Keratinocyte (primary cell): ENCODE measurements around the gene SHLD2. TPM values are rescaled to one million over a fixed set of nuclear protein-coding genes. Genes with fewer than 3 reads are reported as not detected.

ENCODE experiments used
- DNase-seq: peaks from one replicate; pipeline ENCODE4 v3.0.0-alpha.2; 2011; ENCODE audit warnings: low read depth, missing footprints, low spot score
- FAIRE-seq: peaks from 2 replicates; lab custom pipeline; 2011; peaks lifted over from hg19 to GRCh38; lab: Jason Lieb, UNC
- H2AFZ ChIP-seq: 2 replicates; pipeline ENCODE4 v1.6.0; 2012; ENCODE audit warnings: low read length, control low read depth, inconsistent platforms; ENCODE audit not compliant: control insufficient read depth
- H3K27ac ChIP-seq: 2 replicates; pipeline ENCODE4 v1.5.1; 2011; ENCODE audit warnings: low read length; ENCODE audit not compliant: control insufficient read depth, insufficient read depth
- H3K27me3 ChIP-seq: 3 replicates; pipeline ENCODE4 v1.6.0; 2011; ENCODE audit warnings: low read length; ENCODE audit not compliant: control insufficient read depth, insufficient read depth; ENCODE audit errors: extremely low read depth
- H3K36me3 ChIP-seq, 2 experiments: 2 replicates in 1 of 2; 3 replicates in 1 of 2; pipeline ENCODE4 v1.5.1; 2011; ENCODE audit warnings: low read length in 2 of 2, mild to moderate bottlenecking in 1 of 2; ENCODE audit not compliant: control insufficient read depth in 2 of 2, insufficient read depth in 2 of 2; ENCODE audit errors: extremely low read depth in 1 of 2
- H3K4me1 ChIP-seq: 3 replicates; pipeline ENCODE4 v1.5.1; 2011; ENCODE audit warnings: low read length; ENCODE audit not compliant: control insufficient read depth, insufficient read depth; ENCODE audit errors: extremely low read depth
- H3K4me2 ChIP-seq: 3 replicates; pipeline ENCODE4 v1.6.0; 2011; ENCODE audit warnings: low read depth, low read length; ENCODE audit not compliant: control insufficient read depth, insufficient read depth; ENCODE audit errors: extremely low read depth
- H3K4me3 ChIP-seq, 3 experiments: fragments of 200-600 bp in 1 of 3; sonication (generic) in 1 of 3; 2 replicates in 2 of 3; 3 replicates in 1 of 3; pipeline ENCODE4 v1.5.1; 2011 to 2016; ENCODE audit warnings: low read length in 3 of 3, mild to moderate bottlenecking in 3 of 3, control low read depth in 2 of 3, inconsistent platforms in 1 of 3, low read depth in 1 of 3, mixed read lengths in 1 of 3, mixed run types in 1 of 3, moderate library complexity in 1 of 3; ENCODE audit not compliant: control insufficient read depth in 2 of 3, insufficient read depth in 2 of 3; ENCODE audit errors: extremely low read depth in 1 of 3
- H3K79me2 ChIP-seq: 2 replicates; pipeline ENCODE4 v1.6.0; 2012; ENCODE audit warnings: low read length; ENCODE audit not compliant: control insufficient read depth, insufficient read depth
- H3K9ac ChIP-seq: 3 replicates; pipeline ENCODE4 v1.6.0; 2011; ENCODE audit warnings: low read length; ENCODE audit not compliant: control insufficient read depth, insufficient read depth; ENCODE audit errors: extremely low read depth
- H3K9me1 ChIP-seq: 3 replicates; pipeline ENCODE4 v1.6.0; 2011; ENCODE audit warnings: low read length; ENCODE audit not compliant: control insufficient read depth, insufficient read depth; ENCODE audit errors: extremely low read depth
- H3K9me3 ChIP-seq: 2 replicates; pipeline ENCODE4 v1.5.1; 2012; ENCODE audit warnings: low read depth, low read length; ENCODE audit not compliant: control insufficient read depth
- H4K20me1 ChIP-seq: 3 replicates; pipeline ENCODE4 v1.6.0; 2011; ENCODE audit warnings: low read length; ENCODE audit not compliant: control insufficient read depth, insufficient read depth; ENCODE audit errors: extremely low read depth
- CTCF ChIP-seq, 3 experiments: IDR thresholded peaks in 1 of 3; conservative IDR thresholded peaks in 1 of 3; optimal IDR thresholded peaks in 1 of 3; 2 replicates in 2 of 3; 3 replicates in 1 of 3; pipeline versions ENCODE3 to v1.5.1; 2011; ENCODE audit warnings: low read length in 3 of 3, mild to moderate bottlenecking in 3 of 3, moderate library complexity in 2 of 3, control low read depth in 1 of 3, inconsistent platforms in 1 of 3; ENCODE audit not compliant: insufficient read depth in 2 of 3; ENCODE audit errors: extremely low read depth in 1 of 3
- EZH2 ChIP-seq: IDR thresholded peaks from one replicate; pipeline ENCODE4 v1.6.1; 2012; ENCODE audit warnings: inconsistent platforms, mild to moderate bottlenecking, low read length, moderate library complexity
- dilution Hi-C: fragments of 300-500 bp; cut with MboI; formaldehyde crosslinking; loops from one replicate; pipeline ENCODE4 v1.7.0; 2020; ENCODE audit warnings: low sequenced_read_pairs; ENCODE audit not compliant: extremely low pct_ligation_motif_present
- polyA plus RNA-seq, 5 experiments: library from polyadenylated mRNA; depleted of rRNA in 3 of 5; stranded (reverse) in 3 of 5; stranded (forward) in 1 of 5; unstranded in 1 of 5; fragments of >200 nt; gene quantifications; 1 replicate in 1 of 5; 2 replicates in 3 of 5; 3 replicates in 1 of 5; pipeline versions ENCODE4 v1.2.1 to v1.2.3, GENCODE V29; 2011 to 2012; ENCODE audit warnings: missing spikeins in 2 of 5, low read depth in 1 of 5, low replicate concordance in 1 of 5

SHLD2 gene
- polyA plus RNA-seq, 1 donor (not counting 4 experiments of a cell fraction or from before 2014, with no cell fraction given), result 15.8 TPM

- H3K36me3 ChIP-seq, result peaks cover 27 to 37% of the 10 kb centered on the region in 2 experiments
- H3K9me3 ChIP-seq, result no peaks in the 10 kb centered on the region
- dilution Hi-C loops, result no loop called here
- no peak overlapping the region for H3K27ac ChIP-seq
- H3K27me3 ChIP-seq, result no peaks in the 10 kb centered on the region
- DNase-seq, result no peak
- H3K4me2 ChIP-seq, result no peak overlapping the region
- H2AFZ ChIP-seq, result no peak overlapping the region
- no peak overlapping the region for H3K4me3 ChIP-seq
- no peaks in the 10 kb centered on the region for H3K4me1 ChIP-seq
- no peaks in the 10 kb centered on the region for H3K9me1 ChIP-seq
- FAIRE-seq, result no peak
- H3K79me2 ChIP-seq, result no peaks in the 10 kb centered on the region
- no peak overlapping the region for H3K9ac ChIP-seq
- no peaks in the 10 kb centered on the region for H4K20me1 ChIP-seq
- no peak for TF ChIP-seq EZH2
- no peak for TF ChIP-seq CTCF (optimal IDR thresholded peaks at IDR 0.05 in 1 of 3, IDR thresholded peaks at IDR 0.05 in 1 of 3, conservative IDR thresholded peaks at IDR 0.05 in 1 of 3; ENCODE audit: extremely low read depth in 1 of 3, insufficient read depth in 2 of 3, low read length in 3 of 3)
Measured at GRCh38 chr10:87053111-87053510, 41.9 kb upstream of the SHLD2 start.

- H3K9me1 ChIP-seq, result no peaks in the 10 kb centered on the region
- H3K4me2 ChIP-seq, result no peak overlapping the region
- no peaks in the 10 kb centered on the region for H3K79me2 ChIP-seq
- DNase-seq, result no peak
- dilution Hi-C loops, result no loop called here
- no peaks in the 10 kb centered on the region for H4K20me1 ChIP-seq
- H3K4me3 ChIP-seq, result no peak overlapping the region
- TF ChIP-seq CTCF (optimal IDR thresholded peaks at IDR 0.05 in 1 of 3, IDR thresholded peaks at IDR 0.05 in 1 of 3, conservative IDR thresholded peaks at IDR 0.05 in 1 of 3; ENCODE audit: extremely low read depth in 1 of 3, insufficient read depth in 2 of 3, low read length in 3 of 3) (no peak), EZH2 (no peak)
- peaks cover 28 to 34% of the 10 kb centered on the region in 2 experiments for H3K36me3 ChIP-seq
- H3K27ac ChIP-seq, result no peak overlapping the region
- H3K27me3 ChIP-seq, result no peaks in the 10 kb centered on the region
- no peak overlapping the region for H3K9ac ChIP-seq
- no peak overlapping the region for H2AFZ ChIP-seq
- H3K9me3 ChIP-seq, result no peaks in the 10 kb centered on the region
- H3K4me1 ChIP-seq, result no peaks in the 10 kb centered on the region
- no peak for FAIRE-seq
Measured at GRCh38 chr10:87053577-87054181, 41.3 kb upstream of the SHLD2 start.
